Measurements from ENCODE around the gene HOXA10. TPM values are rescaled to one million over a fixed set of nuclear protein-coding genes. Genes with fewer than 3 reads are reported as not detected.

HOXA10 gene
- total RNA-seq, 4 donors from 2014 or later, result 24.6 to 61.2 (median 40.0) TPM

GRCh38 chr7:27141923-27142579 is 32.1 kb downstream of the HOXA10 start:
- H3K4me1 ChIP-seq, result peaks cover 17 to 22% of the 10 kb centered on the region in 2 donors
- intact Hi-C loops (cut with DNase I; ENCODE audit: low total_unique reads) (no loop called here), in situ Hi-C loops (cut with MboI; ENCODE audit: low sequenced_read_pairs in 4 of 4) (loop anchor here in 2 of 4 donors (5.0 to 10.0 kb wide), 3 partner anchors 287 to 777 kb away; no protein-coding TSS in a partner anchor)
- H3K4me3 ChIP-seq, result peak overlapping the region; percentile 56 to 68 (median 62)
- TF ChIP-seq, protein P1, sequence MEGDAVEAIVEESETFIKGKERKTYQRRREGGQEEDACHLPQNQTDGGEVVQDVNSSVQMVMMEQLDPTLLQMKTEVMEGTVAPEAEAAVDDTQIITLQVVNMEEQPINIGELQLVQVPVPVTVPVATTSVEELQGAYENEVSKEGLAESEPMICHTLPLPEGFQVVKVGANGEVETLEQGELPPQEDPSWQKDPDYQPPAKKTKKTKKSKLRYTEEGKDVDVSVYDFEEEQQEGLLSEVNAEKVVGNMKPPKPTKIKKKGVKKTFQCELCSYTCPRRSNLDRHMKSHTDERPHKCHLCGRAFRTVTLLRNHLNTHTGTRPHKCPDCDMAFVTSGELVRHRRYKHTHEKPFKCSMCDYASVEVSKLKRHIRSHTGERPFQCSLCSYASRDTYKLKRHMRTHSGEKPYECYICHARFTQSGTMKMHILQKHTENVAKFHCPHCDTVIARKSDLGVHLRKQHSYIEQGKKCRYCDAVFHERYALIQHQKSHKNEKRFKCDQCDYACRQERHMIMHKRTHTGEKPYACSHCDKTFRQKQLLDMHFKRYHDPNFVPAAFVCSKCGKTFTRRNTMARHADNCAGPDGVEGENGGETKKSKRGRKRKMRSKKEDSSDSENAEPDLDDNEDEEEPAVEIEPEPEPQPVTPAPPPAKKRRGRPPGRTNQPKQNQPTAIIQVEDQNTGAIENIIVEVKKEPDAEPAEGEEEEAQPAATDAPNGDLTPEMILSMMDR (IDR thresholded peaks at IDR 0.05 in 4 of 5, conservative IDR thresholded peaks at IDR 0.05 in 1 of 5), result peak in 1 of 5 experiments; percentile 1
- no peak for TF ChIP-seq POLR2A (IDR thresholded peaks at IDR 0.05)
- H3K36me3 ChIP-seq, result peaks cover 0 to 20% of the 10 kb centered on the region in 2 donors
- ATAC-seq, result no peak
- peak overlapping the region; percentile 79 to 94 (median 88) for H3K27ac ChIP-seq
- H3K27me3 ChIP-seq, result no peaks in the 10 kb centered on the region
- DNase-seq, result no peak
- no peaks in the 10 kb centered on the region for H3K9me3 ChIP-seq

DNA sequence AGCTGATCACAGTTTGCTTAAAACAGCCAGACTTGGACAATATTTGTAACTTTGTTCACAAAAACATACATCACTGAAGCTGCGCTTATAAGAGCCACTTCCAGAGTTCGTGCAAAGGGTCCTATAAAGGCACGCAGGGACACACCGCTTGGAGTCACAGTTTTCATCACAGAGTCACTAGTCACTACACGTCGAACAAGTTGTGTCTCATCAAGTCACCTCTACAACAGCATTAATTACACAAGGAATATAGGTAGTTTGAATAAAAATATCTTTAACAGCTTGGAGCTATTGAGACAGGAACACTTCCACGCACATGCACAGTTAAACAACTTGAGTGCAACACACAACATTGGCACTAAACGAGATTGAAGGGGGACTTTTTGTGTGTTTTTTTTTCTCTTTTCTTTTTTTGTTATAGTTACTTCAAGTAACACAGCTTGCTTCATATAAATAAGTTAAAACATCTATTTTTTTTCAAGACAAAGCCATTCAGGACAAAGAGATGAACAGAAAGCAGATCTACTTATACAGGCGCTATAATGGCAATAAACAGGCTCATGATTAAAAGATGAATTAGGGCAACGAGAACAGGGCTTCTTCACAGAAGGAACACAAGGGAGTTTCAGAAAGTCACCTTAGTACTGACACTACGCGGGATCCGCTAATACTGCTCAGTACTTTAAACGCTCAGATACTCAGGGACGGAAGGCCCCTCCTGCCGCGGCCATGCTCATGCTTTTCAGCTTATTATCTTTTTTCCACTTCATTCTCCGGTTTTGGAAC is 32.8 kb downstream of the HOXA10 start:
- in situ Hi-C loops (cut with MboI; ENCODE audit: low sequenced_read_pairs in 4 of 4), result loop anchor here in 2 of 4 donors (5.0 to 10.0 kb wide), 3 partner anchors 287 to 777 kb away; no protein-coding TSS in a partner anchor
- intact Hi-C loops (cut with DNase I; ENCODE audit: low total_unique reads), result no loop called here
- Histone ChIP-seq H3K9me3 (no peaks in the 10 kb centered on the region), H3K27me3 (no peaks in the 10 kb centered on the region), H3K4me1 (peaks cover 15 to 22% of the 10 kb centered on the region in 2 donors), H3K4me3 (peak overlapping the region in 3 of 4 donors; percentile 56 to 68 (median 63)), H3K36me3 (peaks cover 0 to 20% of the 10 kb centered on the region in 2 donors), H3K27ac (peak overlapping the region; percentile 79 to 94 (median 88))
- no peak for DNase-seq
- no peak for TF ChIP-seq POLR2A (IDR thresholded peaks at IDR 0.05)
- TF ChIP-seq, protein P1 (IDR thresholded peaks at IDR 0.05 in 4 of 5, conservative IDR thresholded peaks at IDR 0.05 in 1 of 5), result no peak
- no peak for ATAC-seq

DNA sequence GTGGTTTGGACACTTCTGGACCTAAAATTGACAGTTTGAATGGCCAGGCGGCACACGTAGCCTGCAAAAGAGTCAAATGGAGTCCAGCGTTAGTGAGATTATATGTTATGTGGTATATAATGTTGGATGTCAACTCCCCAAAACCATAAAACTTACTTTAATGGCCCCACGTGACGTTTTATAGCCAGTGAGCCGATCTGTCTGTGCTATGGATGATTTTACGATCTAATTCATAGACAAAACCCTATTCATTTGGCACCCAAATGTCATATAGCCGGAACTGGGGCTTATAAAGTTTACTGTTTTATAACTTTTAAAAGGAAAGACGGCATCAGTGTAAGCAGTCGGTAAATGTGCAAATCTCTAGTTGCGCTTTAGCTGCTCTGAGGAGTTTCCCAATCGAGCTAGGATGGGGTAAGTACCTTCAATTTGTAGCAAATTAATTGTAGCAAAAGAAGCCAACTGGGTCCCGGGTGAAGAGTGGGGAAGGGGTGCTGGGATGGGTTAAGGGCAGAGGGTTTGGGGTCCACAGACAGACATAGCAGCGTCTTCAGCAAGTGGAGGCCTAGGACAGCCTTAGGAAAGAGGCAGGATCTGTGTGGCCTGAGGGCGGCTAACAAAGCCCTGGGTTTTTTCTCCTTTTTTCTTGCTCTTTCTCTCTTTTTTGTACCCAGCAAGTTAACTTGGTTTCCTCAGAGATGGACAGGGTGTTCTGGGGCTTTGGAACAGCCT is 33.8 kb downstream of the HOXA10 start:
- Histone ChIP-seq H3K36me3 (peaks cover 0 to 15% of the 10 kb centered on the region in 2 donors), H3K9me3 (no peaks in the 10 kb centered on the region), H3K4me3 (no peak overlapping the region), H3K27me3 (no peaks in the 10 kb centered on the region), H3K4me1 (peaks cover 23 to 24% of the 10 kb centered on the region in 2 donors), H3K27ac (no peak overlapping the region)
- DNase-seq (no peak), ATAC-seq (no peak)
- intact Hi-C loops (cut with DNase I; ENCODE audit: low total_unique reads), result no loop called here
- in situ Hi-C loops (cut with MboI; ENCODE audit: low sequenced_read_pairs in 4 of 4), result loop anchor here in 2 of 4 donors (5.0 to 10.0 kb wide), 3 partner anchors 285 to 775 kb away; no protein-coding TSS in a partner anchor
- TF ChIP-seq POLR2A (IDR thresholded peaks at IDR 0.05), result no peak
- TF ChIP-seq, protein P1 (IDR thresholded peaks at IDR 0.05 in 4 of 5, conservative IDR thresholded peaks at IDR 0.05 in 1 of 5), result no peak

- intact Hi-C loops (cut with DNase I; ENCODE audit: low total_unique reads), result no loop called here
- TF ChIP-seq, protein P1 (IDR thresholded peaks at IDR 0.05 in 4 of 5, conservative IDR thresholded peaks at IDR 0.05 in 1 of 5), result no peak
- no peak for TF ChIP-seq POLR2A (IDR thresholded peaks at IDR 0.05)
- H3K4me3 ChIP-seq, result no peak overlapping the region
- peaks cover 0 to 7% of the 10 kb centered on the region in 2 donors for H3K36me3 ChIP-seq
- peak overlapping the region in 3 of 4 donors; percentile 25 to 95 (median 32) for H3K27ac ChIP-seq
- no peaks in the 10 kb centered on the region for H3K9me3 ChIP-seq
- ATAC-seq (no peak), DNase-seq (no peak)
- H3K27me3 ChIP-seq, result no peaks in the 10 kb centered on the region
- in situ Hi-C loops (cut with MboI; ENCODE audit: low sequenced_read_pairs in 4 of 4), result loop anchor here in 2 of 4 donors (5.0 to 10.0 kb wide), 3 partner anchors 285 to 775 kb away; no protein-coding TSS in a partner anchor
- peaks cover 28 to 30% of the 10 kb centered on the region in 2 donors for H3K4me1 ChIP-seq
These were observed 34.6 kb downstream of the HOXA10 start for GRCh38 chr7:27139334-27140125.
